ENCODE results near the gene IGF1R.

The IGF1R gene

DNA sequence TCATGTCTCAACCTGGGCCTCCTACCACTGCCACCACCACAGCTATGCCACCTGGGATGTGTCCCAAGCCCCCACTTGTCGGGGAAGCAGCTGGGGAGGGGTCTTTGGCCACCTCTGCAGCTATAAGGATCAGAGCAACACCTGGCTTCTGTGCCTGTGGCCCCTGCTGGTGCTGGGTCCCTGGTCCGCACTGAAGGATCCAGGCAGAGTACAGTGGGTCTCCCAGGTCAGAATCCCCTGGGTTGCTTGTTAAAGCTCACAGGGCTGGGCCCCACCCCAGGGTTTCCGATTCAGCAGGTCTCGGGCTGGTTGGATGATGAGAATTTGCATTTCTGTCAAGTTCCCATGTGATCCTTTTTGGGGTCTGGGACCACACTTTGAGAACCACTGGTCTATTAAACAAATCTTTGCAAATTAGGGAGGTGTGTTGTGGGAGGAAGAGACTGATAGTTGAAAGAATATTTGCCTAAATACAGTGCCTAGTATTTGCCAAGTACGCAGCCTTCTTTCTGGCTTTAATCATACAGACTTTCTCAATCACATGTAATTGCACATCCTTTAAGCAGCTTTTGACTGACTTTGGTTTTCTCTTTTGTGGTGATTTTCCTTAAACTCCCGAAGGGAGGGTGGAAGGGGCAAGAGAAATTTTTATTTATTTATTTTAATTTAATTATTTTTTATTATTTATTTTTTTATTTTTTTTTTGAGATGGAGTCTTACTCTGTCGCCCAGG is 127.3 kb downstream of the IGF1R start:
- no peak for DNase-seq (ENCODE audit: low read depth in 2 of 2)

DNA sequence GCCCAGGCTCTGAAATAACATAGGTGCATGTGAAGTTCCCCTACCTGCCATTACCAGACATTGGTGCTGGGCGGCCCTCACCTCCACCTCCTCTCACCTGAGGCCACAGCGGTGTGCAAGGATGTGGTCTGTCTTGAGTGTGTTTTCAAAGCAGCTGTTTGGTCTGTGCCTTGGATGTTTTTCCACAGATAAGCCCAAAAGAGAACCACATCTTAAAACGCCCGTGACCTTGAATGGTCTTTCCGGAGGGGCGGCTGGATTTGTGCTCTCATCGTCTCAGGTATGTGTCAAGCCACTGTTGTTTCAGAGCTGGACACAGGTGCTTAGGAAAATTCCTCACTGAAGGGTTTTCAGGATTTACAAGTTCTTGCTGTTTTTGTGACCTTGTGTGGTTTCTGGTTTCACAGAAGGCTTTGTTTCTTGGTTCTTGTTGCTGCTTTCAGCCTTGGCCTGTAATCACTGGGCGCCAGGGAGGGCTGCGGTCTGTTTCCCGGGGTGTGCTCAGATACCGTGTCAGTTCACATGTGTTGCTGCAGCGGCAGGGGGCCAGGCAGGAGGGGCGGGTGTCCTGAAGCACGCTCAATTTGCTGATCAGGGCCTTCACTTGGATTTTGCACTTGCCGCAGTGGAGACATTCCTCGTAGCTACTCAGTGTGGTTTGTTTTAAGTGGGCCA is 128.4 kb downstream of the IGF1R start:
- DNase-seq (ENCODE audit: low read depth in 2 of 2), result no peak

DNA sequence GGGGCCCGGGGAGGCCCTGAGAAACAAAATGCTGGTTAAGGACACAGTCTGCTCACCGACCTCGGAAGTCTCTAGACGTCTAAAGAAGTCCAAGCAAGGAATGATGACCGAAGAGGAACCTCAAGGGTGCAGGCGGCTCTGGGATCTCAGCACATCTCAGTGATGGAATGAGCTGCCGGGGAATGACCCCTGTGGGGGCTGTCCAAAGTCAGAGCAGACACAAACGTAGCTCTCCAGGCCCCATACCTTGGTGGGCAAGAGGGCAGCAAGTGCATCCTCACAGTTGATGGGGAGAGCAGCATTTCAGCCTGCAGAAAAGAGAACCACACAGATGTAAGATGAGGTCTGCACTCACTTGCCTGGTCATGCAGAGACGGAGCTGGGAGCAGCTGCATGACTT is 129.1 kb downstream of the IGF1R start:
- no peak for DNase-seq (ENCODE audit: low read depth in 2 of 2)

DNA sequence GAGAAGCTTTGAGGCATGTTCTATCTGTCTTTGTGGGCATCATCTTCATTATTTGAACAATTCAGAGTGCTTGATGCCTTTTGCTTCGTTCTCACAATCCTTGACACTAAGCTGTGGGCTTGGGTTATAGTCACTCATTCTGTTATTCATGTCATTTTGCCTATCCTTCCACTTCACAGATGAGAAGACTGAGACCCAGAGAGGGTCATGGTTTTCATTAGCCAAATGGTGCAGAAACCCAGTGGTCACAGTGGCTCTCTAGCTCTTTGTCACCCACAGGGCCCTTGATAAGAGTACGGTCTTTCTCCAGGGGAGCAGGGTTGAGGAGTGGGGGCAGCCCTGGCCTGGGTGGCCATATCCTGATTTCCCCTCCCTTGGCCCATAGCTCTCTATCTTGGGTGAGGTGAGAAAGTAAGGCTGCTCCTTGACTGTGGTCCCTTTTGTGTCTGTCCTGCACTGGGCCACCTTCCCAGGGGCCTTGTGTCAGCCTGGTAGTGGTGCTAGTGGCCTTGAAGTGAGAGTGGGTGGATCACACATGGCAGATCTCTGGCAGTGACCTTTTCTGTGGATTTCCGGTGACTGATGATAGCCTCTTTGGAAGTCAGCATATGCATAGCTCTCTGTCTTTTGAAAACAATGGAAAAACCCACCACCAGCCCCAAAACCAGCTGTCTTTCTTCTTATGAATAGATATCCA is 130.1 kb downstream of the IGF1R start:
- no peak for DNase-seq (ENCODE audit: low read depth in 2 of 2)

DNA sequence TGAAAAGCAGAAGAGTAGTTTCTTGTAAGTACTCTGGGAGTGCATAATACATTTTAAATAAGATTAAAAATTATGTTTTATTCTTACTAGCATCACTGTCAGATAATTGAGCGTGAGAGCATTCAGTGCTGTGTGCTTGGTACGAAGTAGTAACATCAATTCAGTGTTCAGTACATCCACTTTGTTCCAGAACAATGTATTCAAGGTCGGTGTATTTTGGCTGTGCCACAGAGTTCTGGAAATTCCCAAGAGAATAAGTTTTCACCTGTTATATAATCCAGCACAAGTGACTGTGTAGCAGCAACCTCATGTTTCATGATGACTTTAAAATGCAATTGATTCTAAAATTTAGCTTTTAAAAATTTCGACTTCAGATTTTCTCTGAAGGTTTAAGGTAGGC is 130.6 kb downstream of the IGF1R start:
- DNase-seq (ENCODE audit: low read depth in 2 of 2), result no peak

DNA sequence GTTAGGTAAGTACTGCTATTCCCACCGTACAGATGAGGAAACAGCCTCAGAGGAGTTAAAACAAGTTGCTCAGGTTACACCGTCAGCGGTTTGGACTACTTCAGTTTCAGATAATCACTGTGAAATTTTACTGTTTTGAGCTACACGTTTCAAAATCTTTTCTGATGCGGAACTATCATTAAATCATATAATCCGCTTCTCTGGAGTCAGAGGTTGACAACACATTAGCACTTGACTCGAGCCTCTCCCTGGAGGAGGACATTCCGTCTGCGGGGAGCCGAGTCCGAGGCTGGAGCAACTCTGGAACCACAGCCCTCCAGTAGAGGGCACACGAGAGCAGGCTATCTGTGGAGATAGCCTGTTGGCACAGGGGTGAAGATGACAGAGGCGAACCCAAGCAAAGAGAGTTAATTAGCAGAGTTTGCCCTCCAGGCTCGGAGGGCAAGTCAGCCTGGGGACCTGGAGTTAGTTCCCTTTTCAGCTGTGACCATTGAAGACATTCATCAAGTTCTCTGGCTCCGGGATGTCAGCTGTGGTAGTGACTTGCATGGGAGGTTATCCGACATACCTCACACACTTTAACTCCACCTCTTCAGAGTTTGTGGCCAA is 131.2 kb downstream of the IGF1R start:
- DNase-seq (ENCODE audit: low read depth in 2 of 2), result peak; percentile 22 to 63

DNA sequence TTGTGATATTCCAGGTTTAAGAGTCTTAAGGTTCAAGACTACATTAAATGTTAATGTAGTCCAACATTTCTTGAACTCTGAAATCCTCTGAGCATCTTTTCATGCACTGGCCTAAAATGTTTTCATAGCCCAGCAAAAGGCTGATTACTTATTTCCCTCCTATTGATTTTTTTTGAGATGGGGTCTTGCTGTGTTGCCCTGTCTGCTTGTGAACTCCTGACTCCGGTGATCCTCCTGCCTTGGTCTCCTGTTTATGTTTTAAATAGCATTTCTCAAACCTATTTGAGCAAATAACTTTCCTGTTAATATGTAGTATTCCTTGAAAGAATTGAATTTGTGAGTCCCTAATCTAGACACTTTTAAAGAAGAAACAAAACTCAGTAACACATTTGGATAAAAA is 133.5 kb downstream of the IGF1R start:
- DNase-seq (ENCODE audit: low read depth in 2 of 2), result no peak

DNA sequence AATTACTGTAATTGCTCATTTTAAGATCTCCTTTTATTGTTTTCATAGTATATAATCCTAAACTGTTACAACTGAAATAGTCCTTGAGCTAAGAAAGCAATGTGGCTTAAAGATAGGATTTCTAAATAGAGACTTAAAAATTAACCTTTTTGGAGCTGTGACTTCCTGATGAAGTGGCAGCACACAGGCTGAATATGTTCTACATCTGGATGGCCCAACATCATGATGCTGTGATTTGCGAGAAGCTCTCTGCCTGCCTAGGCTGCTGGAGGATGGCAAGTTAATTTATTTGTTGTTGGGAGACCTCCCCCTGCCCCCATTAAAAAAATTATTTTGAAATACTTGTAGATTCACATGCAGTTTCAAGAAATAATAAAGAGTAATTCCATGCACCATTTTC is 134.5 kb downstream of the IGF1R start:
- DNase-seq (ENCODE audit: low read depth in 2 of 2), result no peak

DNA sequence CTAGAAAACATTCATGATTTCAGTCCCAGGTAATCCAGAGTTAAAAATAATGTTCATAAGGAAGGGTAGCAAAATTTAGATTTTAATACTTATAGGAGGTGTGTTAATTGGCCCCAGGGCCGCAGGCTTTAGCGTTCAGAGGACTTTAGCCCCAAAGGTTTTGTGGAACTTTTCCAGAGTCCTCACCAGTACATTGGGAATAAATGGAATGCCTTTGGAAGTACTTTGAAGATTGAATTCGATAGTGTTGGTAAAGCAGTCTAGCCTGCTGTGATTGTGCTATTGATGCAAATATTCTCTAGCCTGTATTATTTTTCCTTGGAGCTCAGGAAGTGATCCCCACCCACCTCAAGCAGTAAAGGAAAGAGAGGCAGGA is 137.1 kb downstream of the IGF1R start:
- no peak for DNase-seq (ENCODE audit: low read depth in 2 of 2)

DNA sequence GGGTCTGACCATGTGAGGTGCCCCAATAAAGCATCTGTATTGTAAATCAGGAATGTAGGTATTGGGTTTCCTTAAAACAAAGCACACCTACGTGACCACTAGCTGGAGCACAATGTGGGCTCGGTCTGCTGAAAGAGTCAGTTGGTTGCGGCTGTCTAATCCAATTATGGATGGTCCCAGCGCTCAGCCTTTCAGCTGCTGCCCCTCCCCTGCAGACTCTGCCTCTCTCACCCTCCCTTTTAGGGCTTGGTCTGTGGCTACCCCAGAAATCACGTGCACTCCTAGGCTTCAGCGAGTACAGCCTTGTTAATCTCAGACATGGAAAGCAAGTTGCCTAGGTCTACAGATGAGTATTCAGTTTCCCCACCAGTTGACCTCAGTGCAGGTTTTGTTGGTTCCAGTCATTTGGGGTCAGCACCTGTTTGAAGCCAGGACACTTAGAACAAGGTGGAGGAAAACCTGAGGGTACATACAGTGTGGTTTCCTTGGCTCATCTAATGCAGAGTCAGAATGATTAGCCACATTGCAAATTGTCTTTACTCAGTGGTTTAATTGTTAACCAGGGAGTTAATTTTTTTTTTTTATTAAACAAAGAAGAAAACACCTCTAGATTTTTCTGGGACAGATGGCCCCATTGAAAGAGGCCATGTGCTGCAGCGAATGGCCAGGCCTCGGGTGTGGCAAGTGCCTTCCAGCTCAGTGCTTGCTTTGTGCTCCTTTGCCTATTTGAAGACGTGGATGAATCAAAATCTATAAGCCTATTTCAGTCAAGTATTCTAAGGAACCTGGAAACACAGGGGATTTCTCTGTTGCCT is 137.7 kb downstream of the IGF1R start:
- DNase-seq (ENCODE audit: low read depth in 2 of 2), result no peak

DNA sequence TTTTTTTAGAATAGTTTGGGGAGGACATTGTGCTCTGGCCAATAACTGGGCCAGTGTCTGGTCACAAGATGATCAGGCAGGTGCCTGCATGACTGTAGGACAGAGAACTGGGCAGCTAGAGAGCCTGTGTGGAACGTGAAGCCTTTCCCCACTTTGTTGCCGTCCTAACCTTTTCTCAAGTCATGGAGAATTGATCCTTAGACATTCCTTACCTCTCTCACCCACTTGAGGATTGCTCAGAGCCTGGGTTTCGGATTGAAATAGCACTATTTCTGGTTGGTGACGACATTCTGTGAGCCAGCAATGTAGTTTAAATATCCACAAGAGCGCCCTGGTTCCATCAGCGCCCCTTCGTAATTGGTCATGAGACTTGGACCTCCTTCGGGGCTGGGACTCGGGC is 138.4 kb downstream of the IGF1R start:
- DNase-seq (ENCODE audit: low read depth in 2 of 2), result no peak

DNA sequence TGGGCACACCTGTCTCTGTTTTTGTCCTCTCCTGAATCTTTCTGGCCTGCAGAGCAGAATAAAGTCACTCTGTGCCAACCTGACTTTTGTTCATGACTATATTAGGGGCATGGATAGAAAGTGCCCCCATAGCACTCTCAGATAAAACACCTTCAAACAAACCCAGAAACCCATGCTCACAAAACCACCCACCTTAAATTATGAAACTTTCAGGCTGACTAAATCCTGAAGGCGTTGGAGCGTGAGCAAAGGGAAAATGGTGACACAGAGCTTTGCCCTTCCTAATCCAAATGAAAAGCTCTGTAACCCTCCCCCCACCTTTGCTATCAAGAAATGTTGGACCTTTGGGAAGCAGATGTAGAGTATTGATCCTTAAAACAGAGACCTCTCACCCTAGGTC is 138.9 kb downstream of the IGF1R start:
- no peak for DNase-seq (ENCODE audit: low read depth in 2 of 2)

DNA sequence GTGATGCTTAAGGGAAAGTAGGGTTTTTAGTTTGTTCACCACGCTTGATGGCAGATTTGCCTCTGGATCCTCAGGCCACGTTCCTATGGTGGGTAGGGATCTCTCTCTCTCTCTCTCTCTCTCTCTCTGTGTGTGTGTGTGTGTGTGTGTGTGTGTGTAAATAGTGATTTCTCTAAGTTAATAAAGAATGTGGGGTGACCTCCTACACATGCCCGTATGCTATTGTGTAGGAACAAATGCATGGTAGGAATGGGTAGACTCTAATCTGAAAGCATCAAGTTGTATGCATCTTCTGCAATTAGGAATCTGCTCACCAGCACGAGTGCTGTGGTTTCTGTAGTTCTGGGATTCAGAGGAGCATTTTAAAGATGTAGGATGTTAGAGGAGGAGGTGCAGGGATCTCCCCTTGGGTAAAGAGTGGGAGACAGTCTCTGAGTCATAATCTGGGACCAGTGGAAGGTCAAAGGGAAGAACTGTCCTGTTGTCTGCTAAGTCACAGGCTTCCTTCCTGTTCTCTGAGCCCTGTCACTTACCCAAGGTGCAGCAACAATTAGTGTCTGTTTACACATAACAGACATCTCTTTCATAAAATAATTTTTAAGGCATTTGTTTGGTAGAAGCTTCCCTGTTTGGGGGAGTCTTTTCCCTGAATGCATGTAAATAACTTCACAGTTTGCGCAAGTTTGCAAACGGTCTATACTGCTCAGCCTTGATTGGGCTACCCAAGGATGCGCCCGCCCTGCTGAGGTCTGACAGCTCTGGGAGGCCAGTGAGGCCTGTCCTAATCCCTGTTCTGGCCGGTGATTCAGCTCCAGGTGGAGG is 139.8 kb downstream of the IGF1R start:
- DNase-seq (ENCODE audit: low read depth in 2 of 2), result no peak

DNA sequence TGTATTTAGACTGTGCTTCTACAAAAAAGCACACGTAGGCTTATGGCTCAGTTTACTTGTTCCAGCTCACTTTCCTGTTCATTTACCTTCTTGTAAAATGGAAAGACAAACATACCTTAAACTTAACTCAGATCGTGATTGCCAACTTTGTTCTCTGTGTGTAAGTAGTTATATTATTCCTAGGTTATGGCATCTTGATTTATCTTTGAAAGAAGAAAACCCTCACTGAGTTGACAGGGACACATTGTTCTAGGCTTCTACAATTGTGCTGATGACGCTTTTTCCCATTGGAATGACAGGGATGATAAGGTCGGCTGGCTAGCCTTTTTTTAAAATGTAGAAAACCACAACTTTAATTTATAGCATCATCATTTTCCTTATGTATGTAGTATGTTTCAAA is 140.7 kb downstream of the IGF1R start:
- DNase-seq (ENCODE audit: low read depth in 2 of 2), result no peak

DNA sequence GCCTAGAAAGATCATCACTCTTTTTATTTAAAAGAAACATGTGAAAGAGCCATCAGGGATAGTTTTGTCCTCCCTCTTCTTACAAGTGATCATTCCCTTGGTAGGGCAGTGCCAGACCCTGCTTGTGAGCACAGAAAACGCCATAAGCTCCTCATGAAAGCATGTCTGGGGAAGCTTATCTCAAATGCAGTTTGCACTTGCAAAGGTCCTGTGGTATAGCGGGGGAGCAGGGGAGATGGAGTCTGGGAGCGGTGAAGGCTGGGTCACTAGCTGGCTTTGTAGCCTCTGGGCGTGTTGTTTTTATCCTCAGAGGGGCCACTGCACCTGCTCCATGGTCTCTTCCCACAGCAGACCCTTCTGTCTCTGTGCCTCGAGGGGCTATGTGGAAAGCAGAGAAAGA is 141.9 kb downstream of the IGF1R start:
- DNase-seq (ENCODE audit: low read depth in 2 of 2), result no peak

DNA sequence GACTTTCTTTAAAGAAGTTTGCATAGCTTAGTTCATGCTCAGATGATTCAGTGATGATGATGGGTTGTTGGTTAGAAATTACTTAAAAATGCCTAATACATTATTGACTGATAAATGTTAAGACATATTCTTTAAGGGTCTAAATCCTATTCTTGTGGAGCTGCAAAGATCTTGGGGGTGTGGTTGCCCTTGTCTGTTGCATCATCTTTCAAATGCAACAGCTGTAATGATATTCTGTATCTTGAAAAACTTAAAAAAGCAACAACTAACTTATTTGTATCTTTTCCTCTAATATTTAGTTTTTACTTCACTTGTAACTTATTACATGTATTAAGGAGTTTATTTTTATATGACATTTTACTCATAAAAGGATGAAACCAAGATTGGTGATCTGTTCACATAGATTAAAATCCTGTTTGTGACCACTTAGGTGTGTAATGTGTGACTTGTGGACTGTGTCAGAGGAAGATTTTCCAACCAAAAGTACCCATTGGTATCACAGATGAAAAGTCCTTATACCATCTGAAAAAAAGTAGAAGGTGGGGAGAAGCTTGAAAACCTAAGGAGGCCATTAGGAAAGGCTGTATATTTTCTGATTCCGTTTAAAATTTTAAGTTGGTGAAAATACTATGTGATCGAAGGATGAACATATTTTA is 142.8 kb downstream of the IGF1R start:
- no peak for DNase-seq (ENCODE audit: low read depth in 2 of 2)

DNA sequence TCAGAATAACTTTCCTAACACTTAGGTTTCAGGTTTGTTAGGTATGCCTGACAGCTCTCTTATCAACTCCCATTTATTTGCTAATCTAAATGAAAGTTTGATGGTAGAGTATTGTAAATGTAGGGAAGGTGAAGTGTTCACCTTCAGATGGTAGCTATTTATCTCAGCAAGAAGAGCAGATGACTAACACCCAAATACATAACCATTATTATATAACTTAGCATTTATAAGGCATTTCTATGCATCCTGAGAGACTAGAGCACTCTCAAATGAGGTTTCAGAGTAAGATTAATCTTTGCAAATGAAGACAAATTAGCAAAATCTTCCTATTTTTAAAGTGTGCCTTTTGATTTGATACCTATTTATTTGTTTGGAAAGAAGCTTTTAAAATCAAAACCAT is 143.8 kb downstream of the IGF1R start:
- no peak for DNase-seq (ENCODE audit: low read depth in 2 of 2)

DNA sequence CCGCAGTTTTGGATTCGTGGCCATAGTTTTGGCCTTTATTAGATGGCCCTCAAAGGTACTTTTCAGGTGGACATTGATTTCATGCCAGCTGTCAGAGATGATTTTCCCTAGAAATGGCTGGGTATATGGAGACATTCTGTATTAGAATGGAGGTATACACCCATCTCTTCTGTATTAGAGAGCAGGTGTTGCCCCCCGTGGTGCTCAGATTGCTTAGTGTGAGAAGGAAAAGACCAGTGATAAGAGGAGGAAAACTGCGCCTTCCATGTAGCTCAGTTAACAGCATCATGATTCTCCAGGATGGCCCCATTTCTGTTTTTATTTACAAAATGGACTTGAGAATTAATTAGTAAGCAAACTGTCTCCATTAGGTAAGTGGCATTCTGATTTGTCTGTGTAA is 145.9 kb downstream of the IGF1R start:
- DNase-seq (ENCODE audit: low read depth in 2 of 2), result no peak

DNA sequence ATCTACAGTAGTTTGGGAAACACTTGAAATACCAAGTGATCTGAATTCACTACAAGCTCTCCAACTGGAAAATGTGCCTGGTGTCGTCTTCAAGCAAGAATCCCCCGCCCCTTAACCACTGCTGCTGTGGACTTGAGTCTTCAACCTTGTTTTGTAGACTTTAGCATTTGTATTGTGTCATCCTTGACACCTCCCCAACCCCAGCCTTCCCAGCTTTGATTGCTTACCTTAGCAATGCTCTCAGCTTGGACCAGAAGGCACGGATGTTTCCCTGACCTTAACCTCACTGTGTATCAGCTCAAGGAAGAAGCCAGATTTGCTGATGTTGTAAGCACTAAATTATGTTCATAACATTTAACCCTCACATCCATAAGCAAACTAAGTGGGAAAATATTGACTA is 146.4 kb downstream of the IGF1R start:
- DNase-seq (ENCODE audit: low read depth in 2 of 2), result no peak

DNA sequence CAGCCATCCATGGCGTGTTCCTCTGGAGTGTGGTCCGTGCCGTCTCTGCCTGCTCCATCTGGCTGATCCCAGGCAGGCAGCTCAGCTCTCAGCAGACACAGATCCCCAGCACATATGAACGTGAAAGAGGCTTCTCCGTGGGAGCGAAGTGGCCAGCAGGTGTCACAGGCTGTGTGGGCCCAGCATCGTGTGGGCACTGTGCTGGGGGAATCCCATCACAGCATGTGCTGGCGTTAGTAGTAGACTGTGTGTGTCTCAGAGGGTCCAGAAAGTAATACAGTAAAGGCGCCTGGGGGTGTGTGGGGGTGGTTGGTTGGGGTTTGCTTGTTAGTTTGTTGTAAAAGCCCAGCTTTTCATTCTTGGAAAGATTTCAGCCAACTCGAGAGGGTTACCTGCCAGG is 147.6 kb downstream of the IGF1R start:
- DNase-seq (ENCODE audit: low read depth in 2 of 2), result no peak

Measured in stimulated activated CD4-positive, alpha-beta T cell treated with anti-CD3 and anti-CD28 coated beads, Interleukin-1b, Interleukin-23, amount 100 ng/mL, for 1 hour (primary cell).